Mesenteric fat pad (tissue), 1 donor: ENCODE results near the gene SSX2IP. TPM values are rescaled to one million over a fixed set of nuclear protein-coding genes. Genes with fewer than 3 reads are reported as not detected.
A peak's percentile ranks its signal among the peaks of the same experiment; 100 is the strongest.
"Not testable (repeated sequence)": the region's sequence is repeated elsewhere in the genome, so short reads cannot be mapped to it uniquely, and the experiment has no call there.

ENCODE experiments used
- DNase-seq: peaks from one replicate; pipeline ENCODE4 v3.0.0-alpha.2; 2020; ENCODE audit warnings: low spot score
- total RNA-seq: library from RNA; stranded (reverse); fragmentation: NEBNext Ultra II Directional; extraction: Animal tissue kit (Norgen Biotek cat#: 25700); gene quantifications from one replicate; pipeline ENCODE4 v1.2.1, GENCODE V29; 2021
- donor health status: DM: yes; HTN: yes; CAD: no.

Gene SSX2IP
- total RNA-seq, 1 donor from 2014 or later: 1.8 TPM

DNA sequence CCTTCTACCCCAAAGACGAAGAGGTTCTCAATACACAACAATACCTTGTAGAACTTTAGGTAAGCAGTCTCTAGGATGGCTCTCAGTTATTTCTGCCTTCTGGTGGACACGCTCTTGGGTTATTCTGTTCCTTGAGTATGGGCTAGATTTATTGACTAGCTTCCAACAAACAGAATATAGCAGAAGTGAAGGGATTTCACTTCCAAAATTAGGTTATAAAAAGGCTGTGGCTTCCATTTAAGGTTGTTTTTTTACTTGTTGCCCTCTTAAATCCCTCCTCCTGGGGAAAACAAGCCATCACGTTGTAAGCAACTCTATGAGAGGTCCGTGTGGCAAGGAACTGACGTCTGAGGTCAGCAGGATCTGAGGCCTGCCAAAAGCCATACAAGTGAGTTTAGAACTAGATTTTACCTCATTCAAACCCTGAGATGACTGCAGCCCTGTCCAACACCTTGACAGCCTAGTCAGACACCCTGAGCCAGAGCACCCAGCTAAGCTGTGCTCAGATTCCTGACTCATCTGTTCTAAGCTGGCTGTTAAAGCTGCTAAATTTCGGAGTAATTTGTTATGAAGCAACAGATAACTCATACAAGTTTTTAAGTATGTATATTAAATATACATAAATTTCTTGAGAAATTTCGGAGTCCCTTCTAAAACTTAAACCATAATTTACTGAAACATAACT, 12.7 kb downstream of the SSX2IP start:
- no peak for DNase-seq

DNA sequence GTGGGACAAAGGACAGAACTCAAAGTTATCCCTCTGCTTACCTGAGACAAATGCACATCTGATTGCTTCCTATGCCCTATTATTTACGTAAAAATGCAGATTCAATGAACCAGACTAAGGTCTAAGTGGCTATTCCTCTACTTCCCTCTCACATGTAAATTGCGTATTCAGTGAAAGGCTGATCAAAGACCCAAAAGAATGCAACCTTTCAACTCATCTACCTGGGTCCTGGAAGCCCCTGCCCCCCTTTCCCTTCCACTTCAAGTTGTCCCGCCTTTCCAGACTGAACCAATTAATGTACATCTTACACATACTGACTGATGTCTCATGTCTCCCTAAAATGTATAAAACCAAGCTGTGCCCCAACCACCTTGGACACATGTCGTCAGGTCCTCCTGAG, 14.6 kb downstream of the SSX2IP start:
- DNase-seq: no peak

DNA sequence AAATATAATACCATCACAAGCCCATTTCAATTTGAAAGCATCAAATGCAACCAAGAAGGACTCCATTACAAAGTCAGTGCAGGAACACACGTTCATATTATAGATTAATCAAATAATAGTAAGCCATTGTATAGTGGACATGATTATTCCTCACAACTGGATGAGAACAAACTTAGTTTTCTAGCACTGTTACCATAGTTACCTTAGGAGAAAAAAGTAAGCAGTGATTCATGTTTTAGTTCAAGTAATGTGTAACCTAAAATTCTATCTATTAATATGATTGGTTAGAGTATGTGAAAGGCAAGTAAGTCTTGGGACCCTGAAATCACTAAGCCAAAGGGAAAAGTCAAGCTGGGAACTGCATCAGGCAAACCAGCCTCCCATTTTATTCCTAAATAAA, 15.2 kb downstream of the SSX2IP start:
- DNase-seq: no peak

DNA sequence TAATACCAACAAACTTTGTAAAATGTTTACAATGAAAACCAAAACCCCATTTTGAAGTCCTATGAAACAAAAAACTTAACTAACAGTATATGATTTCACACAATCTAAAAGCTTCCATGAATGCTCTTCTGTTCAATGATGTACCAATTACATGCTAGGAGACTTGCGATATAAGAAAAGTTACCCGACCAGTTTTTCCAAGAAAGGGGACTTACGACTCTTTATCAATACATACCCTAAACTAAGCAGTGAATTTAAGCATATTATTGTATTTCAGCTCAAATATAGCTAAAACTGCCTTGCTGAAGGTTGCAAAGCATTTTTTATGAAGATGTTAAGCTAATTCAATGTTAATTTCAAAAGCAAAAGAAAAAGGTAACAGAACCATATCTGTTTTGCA, 15.6 kb downstream of the SSX2IP start:
- DNase-seq: no peak

DNA sequence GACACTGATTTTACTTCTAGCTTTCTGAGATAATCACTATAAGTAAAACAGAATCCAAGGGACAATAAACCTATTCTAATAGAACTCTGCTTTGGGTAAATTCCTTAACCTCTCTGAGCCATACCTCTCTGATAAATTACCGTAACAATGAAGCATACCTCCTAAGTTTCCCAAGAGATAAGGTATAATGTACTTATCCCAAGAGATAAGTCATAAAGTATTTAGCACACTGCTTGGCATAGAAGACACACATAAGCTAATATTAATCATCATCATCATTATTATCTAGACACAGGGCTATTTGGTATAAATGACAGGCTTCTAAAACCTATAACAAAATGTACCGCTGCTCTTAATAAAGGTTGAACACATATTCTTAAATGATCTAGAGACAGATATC, 16.2 kb downstream of the SSX2IP start:
- DNase-seq: no peak

DNA sequence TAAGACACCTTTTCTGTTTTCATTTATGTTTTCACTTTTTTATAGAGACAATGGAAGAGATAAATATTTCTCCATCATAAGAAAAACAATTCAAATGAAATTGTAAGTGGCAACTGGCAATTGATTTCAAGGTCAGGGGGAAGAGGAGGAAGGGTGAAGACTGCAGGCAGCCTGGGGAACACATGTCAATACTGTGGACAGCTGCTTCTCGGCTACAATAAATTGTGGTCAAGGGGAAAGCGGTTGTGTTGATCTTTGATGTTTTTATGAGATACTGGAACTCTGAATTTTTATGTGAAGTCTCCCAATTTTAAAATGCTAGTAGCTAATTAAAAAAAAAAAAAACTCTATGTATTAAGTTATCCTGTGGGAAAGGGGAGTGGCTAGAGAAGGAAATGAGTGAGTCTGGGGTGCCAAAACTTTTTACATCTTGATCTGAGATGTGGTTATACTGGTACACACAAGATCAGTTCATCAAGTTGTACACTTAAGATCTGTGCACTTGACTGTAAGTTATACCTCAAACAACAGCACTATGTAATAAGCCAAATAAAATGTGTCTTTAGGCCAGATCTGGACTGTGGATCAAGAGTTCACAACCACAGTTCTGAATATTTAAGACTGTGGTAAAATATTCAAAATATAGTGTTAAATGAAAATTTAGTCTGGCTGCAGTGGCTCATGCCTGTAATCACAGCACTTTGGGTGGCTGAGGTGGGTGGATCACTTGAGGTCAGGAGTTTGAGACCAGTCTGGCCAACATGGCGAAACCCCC, 18.0 kb downstream of the SSX2IP start:
- DNase-seq: no peak

DNA sequence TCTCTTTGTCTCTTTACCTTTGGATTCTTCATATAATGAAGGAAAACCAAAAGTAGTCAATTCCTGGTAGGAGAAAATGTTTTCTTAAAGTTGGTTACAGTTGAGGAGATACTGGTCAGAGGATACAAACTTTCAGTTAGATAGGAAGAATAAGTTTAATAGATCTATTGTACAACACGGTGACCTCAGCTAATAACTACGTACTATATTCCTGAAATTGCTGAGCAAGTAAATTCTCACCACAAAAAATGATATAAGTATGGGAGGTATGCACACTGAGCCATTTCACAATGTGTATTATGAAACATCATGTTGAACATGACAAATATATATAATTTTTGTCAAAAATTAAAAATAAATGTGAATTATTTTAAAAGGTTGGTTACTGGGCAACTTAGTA, 20.4 kb downstream of the SSX2IP start:
- DNase-seq: no peak

DNA sequence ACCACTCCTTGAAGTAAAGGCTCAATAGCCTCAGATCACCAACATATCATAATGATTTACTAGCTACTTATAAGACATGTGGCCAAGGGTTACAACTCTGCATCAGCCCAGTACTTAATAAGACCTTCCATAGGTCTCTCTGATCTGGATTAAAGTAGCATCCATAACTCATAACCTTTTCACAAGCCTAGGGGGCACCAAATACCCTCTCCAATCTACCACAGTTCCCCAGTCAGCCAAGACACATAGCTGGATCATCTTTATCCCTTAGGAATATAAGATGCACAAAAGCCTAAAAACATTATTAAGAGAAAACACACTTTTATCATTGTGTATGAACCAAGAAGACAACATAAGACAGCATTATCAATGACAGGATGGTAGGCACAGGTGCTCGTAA, 22.1 kb downstream of the SSX2IP start:
- no peak for DNase-seq

DNA sequence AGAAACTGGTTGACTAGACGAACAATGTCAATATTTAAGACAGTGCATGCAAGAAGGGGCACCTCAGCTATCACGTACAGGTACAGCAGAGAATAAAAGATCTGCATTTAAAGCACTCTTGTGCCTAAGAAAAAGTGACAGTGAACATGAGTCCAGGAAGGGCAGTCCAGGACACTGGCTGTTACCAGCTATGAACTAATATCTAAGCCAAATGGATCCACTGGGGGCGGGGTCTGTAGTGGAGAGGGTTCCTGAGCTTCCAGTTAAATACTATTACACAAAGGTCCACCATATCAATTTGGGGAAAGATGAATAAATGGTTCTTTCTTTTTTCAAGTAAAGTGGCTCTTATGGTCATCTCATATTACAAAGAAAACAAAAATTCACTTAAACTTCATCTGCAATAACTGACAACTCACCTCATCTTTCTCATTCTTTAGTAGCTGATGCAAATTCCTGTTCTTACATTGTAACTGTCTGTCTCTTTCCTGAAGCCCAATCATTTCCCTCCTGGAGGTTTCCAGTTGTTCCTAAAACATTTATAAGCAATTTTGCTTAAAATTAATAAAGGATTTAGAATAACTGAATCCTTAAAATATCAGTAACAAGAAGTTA, 24.5 kb downstream of the SSX2IP start:
- no peak for DNase-seq

DNA sequence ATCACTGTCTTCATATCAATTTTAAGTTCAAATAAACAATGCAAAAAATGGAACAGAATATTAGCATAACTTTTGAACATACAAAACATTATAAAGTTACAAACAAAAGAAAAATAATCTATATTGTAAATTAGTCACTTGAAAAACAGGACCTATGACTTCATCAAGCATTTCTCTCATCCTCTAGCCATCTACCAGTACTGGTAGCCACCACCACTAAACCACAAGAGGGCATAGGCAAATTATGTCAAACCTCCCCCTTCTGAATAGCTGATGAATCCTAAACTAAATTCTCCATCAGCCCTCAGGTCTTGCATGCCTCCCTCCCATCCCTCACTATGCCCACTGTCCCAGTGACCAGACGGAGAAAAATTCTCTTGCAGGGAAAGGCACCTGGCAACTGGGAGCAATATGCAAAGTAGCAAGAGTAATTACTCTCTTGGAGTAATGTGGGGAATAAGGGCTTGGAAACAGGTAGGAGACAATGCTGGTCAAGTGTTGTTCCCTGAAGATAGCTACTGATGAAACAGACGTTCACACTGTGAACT, 37.1 kb downstream of the SSX2IP start:
- DNase-seq: no peak

DNA sequence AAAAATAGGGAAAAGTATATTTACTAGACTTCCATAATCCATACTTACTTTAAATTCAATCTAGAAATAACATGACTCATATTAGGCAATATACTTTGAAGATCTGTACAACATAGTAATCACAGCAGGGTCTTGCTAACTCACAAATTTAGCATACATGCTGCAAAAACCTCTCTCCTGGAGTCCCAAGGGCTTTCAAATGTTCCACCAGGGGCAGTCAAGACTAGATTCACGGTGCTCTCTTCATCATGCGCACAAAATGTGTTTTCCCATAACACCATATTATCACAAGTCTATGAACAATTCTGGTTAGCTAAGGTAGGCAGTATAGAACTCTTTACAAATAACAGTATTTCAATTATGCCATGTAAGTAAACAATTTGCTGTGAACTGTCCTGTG, 45.8 kb downstream of the SSX2IP start:
- DNase-seq: no peak

DNA sequence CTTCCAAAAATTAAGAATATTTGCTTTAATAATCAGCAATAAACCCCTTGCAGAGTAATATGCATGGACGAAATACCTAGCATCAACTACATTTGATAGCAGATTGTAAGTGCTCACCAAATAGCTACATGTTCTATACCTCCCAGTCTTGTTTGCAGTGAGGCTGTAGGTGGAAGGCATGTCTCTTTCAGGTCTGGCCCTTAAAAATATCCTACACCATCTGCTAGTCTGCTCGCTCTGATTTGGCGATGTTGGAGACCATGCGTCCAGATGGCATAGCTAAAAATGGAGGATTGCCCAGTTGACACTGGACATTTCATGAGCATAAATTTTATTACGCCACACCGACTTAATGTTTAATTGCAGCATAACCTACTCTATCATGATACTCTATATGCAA, 47.1 kb downstream of the SSX2IP start:
- no peak for DNase-seq

DNA sequence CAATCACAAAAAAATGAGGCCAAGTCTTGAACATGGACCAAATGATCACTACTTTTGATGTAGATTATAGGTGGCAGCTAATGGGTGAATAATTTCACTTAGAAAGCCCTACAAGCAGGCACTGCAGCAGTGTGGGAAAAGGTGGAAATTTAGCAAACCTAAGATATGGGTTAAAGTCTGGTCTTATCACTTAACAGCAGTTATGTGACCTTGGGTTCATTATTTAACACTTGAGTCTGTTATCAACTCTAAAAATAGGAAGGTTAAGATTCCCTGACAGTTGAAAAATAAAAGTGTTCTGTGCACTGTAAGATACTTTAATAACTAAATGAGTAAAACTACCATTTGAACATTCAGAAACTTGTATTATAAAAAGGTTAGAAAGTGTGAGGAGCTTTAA, 47.5 kb downstream of the SSX2IP start:
- DNase-seq: no peak

DNA sequence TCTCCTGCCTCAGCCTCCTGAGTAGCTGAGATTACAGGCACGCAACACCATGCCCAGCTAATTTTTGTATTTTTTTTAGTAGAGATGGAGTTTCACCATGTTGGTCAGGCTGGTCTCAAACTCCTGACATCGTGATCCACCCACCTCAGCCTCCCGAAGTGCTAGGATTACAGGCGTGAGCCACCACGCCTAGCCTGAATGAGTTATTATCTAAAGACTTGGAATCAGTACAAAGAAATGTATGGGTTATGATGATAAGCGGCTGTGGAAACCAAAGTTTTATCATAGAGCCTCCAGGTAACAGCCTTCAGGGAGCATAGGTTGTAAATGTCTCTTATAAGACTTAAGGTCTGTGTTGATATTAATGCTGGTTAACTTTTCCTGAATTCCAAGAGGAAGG, 50.5 kb downstream of the SSX2IP start:
- DNase-seq: not testable (repeated sequence)

DNA sequence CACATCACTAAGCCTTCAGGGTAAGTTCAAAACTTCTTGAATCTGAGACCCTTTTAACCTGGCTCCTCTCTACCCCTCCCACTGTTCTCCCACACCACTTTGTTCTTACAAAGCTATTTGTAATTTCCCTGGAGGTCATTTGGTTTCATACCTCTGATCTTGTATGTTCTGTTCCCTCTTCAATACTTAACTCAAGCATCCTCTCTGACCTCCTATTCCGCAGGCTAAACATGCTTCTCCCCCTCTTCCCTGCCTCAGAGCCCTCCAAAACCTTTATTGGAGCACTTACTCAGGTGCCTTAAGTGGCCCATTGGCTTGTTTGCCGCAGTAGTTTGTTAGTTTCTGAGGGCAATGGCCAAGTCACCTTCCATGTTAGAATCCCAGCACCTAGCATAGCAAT, 54.8 kb downstream of the SSX2IP start:
- no peak for DNase-seq

DNA sequence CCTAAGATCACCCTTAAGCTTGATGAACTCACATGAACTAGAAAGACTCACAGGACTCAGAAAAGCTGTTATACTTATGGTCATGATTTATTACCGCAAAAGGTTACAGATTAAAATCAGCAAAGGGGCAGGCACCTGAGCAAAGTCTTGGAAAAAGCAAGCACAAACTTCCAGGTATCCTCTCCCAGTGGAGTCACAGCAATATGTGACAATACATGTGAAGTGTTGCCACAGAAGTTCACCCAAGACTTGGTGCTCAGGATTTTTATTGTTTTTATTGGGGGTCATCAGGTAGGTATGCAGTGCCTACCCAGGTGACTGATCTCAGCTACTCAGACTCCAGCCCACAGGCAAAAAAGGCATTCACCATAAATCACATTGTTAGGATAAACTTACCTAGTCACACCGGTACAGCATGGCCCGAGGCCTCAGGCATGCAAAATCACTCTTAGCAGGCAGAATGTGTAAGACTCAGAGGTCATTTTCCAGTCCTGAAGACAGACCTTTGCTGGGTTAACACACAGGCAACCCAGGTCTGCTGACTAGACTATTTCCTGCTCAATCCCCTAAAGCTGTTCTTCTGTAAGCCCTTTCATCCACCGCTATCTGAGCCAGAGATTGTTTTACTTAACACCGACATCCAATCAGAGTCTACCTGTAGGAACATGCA, 55.6 kb downstream of the SSX2IP start:
- DNase-seq: no peak

DNA sequence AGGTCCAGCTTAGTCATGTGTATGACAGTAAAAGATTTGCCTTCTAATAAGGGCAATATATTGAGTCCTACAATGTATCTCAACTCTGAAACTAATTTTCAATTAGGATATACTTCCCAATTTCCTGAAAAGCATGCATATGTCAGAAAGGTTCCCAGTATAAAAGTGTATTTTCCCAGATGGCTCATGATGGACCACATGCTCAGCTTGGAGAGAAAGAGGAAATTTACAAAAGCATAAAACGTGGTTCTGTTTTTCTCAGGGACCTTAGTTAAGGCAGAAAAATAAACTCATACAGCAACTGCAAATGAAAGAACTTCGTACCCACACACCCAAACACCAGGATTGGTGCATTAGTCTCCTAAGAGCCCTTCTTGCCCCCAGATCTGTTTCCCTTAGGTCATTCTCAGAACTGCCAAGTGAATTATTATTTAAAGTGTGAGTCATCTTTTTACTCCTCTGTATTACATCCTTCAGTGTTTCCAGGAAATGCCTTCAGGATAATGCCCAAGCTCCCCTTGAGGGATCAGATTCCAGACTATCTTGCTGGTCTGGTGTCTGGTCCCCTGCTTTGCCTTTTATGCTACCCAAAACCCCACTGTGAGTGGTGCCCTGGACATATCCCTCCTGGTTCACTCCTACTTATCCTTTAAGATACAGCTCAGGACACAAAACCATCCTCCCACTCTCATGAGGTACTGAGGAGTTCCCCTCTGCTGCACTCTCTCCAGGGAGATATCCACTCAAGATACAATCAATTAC, 57.4 kb downstream of the SSX2IP start:
- DNase-seq: no peak

DNA sequence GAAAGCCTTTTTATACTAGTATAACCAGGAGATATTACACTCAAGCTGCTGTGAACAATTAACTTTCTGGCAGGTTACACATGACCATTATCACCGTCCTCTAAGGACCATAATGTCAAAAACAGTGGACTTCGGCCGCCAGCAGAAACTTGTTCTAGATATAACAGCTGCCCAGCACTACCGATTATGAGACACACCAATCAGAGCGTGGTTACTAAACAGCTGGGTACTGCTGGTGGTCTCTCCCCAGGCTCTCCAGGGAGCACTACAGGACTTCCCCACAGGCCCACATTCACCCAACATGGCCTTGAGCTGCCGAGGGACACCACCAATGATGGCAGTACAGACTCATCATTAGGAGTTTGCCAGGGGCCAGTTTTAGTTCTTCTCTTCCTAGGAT, 58.1 kb downstream of the SSX2IP start:
- DNase-seq: no peak

DNA sequence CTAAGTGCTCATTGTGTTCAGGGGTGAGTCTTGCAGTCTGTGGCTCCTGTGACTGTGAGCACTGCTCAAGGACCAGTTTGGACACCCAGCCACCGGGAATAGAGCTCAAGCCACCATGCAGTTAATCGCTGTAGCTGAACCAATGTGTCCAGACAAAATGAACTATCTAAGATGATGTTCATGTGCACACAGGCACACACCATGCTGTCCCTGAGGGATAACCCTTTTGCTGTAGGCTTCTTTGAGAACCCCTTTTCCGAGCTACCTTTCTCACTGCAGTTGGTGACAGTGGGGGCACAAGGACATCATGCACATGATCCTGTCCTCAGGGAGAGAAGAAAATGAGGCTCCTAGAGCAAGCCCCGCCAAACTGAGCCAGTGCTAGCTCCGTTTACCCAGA, 65.4 kb downstream of the SSX2IP start:
- DNase-seq: no peak

DNA sequence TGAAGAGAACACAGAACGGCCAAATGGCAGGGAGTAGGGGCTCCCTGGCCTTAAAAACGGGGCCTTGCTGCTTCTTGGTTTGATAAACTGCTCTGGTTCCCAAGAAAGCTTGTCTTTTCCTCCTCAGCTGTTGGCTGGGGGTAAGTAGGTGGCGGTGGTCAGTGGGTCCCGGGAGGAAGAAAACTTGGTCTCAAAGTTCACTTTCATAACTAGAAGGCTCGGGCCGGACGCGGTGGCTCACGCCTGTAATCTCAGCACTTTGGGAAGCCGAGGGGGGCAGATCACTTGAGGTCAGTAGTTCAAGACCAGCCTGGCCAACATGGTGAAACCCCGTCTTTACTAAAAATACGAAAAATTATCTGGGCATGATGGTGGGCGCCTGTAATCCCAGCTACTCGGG, 68.7 kb downstream of the SSX2IP start:
- no peak for DNase-seq

DNA sequence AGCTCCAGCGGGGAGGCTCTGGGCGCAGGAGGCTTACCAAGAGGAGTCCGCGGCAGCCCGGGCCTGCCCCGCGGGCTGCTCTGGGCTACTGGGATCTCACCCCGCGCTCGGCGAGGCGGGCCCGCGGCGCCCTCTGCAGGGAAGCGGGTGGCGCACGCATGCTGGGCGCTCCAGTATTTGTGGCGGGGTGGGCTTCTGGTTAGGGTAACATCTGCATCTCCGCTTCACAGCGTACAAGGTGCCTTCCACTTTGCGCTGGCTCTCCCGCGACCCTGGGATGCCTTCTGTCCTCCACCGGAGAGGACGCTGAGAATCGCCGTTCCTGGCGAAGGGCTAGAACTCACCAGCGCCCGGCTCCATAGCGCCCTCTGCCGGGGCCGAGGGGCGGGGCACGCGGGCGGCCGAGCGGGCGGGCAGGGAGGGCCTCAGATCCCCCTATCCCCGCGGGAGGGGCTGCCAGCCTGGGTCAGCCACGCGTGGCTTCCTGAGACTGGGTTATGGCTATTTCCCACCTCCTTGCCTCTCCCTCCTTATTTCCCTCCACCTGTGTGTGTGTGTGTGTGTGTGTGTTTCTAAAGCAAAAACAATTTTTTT, 69.4 kb downstream of the SSX2IP start:
- peak; percentile 93 for DNase-seq
